Motor neuron (in vitro differentiated cells): Measurements from ENCODE around the gene OR2W1. TPM values are rescaled to one million over a fixed set of nuclear protein-coding genes. Genes with fewer than 3 reads are reported as not detected.

Experiments used
- total RNA-seq, 8 experiments: library from RNA; unstranded; fragments of 300-600 nt; gene quantifications; 2 replicates each; pipeline versions ENCODE4 v1.2.3 to v1.2.4, GENCODE V29; 2022

OR2W1 gene
- total RNA-seq, 8 experiments from 2014 or later = 0.28 TPM; not detected in 7

Other genes with a start within 250 kb of the OR2W1 start
- 10 to 100 TPM; 46.3 to 71.8 (median 57.7) TPM for gene TRIM27, start 121.2 kb downstream of the OR2W1 start, total RNA-seq
- 1 to 10 TPM; 1.1 to 4.2 (median 2.5) TPM for gene ZNF311, start 39.9 kb downstream of the OR2W1 start, total RNA-seq
- gene OR2B3, start 42.1 kb upstream of the OR2W1 start, total RNA-seq = under 1 TPM in 1 of 8 experiments, not detected in 7; 0.17 TPM
- under 1 TPM in 3 of 8 experiments, not detected in 5; 0.08 to 0.38 (median 0.31) TPM for gene OR2J1, start 54.3 kb upstream of the OR2W1 start, total RNA-seq
- under 1 TPM in 4 of 8 experiments, not detected in 4; 0.09 to 0.43 (median 0.21) TPM for gene OR2J3, start 62.9 kb upstream of the OR2W1 start, total RNA-seq
- gene OR2J2, start 125.7 kb upstream of the OR2W1 start, total RNA-seq = under 1 TPM in 1 of 8 experiments, not detected in 7; 0.24 TPM